ENCODE data around the gene CD101. TPM values are rescaled to one million over a fixed set of nuclear protein-coding genes. Genes with fewer than 3 reads are reported as not detected.

CD101 gene, protein sequence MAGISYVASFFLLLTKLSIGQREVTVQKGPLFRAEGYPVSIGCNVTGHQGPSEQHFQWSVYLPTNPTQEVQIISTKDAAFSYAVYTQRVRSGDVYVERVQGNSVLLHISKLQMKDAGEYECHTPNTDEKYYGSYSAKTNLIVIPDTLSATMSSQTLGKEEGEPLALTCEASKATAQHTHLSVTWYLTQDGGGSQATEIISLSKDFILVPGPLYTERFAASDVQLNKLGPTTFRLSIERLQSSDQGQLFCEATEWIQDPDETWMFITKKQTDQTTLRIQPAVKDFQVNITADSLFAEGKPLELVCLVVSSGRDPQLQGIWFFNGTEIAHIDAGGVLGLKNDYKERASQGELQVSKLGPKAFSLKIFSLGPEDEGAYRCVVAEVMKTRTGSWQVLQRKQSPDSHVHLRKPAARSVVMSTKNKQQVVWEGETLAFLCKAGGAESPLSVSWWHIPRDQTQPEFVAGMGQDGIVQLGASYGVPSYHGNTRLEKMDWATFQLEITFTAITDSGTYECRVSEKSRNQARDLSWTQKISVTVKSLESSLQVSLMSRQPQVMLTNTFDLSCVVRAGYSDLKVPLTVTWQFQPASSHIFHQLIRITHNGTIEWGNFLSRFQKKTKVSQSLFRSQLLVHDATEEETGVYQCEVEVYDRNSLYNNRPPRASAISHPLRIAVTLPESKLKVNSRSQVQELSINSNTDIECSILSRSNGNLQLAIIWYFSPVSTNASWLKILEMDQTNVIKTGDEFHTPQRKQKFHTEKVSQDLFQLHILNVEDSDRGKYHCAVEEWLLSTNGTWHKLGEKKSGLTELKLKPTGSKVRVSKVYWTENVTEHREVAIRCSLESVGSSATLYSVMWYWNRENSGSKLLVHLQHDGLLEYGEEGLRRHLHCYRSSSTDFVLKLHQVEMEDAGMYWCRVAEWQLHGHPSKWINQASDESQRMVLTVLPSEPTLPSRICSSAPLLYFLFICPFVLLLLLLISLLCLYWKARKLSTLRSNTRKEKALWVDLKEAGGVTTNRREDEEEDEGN
- 61.7 TPM for total RNA-seq (2013)
- polyA plus RNA-seq: 100 to 1,000 TPM in 1 of 3 donors, 10 to 100 TPM in 2; 27.2 to 101 (median 54.7) TPM
- polyA minus RNA-seq: 31.7 and 51.6 TPM in 2 replicates
- total RNA-seq: 4.9 to 54.1 (median 41.5) reads per million in 11 experiments

DNA sequence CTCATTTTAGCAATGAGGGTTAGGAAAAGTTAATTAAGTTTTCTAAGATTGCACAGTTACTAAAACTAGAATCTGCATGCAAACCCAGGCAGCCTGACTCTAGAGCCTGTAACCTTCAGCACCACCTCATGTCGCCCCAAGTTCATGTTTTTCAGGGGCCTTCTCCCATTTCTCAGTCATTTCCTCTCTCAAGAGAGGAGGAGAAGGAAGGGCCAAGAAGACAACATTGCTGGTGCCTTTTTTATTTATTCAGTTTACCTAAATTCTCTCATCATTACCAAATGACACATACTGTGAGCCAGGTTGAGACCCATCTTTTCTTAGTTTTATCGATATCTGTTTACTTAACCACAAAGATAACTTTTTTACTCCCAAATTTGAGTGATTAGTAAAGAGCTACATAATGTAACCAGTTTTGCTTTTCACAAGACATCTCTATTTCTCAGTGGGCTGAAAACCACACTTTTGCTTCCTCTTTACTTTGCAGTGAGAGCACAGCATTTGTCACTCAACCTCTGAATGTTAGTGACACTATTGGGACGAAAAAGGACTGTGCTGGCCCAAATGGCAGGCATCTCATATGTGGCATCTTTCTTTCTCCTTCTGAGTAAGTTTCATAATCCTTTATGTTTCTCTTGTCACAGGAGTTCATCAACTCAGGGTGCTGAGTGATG is at the start of gene CD101:
TSS of gene CD101 (plus strand) at position 507 of the 674 bp plus-strand sequence. CDS start at position 565, 58 bp downstream.
- Histone ChIP-seq H3K4me2 (replicated peaks; ENCODE audit: extremely low read depth, low read length, poor library complexity, severe bottlenecking) (peak within 1 kb of the TSS; percentile 78), H3K4me1 (ENCODE audit: control insufficient read depth in 1 of 2, insufficient read depth in 2 of 2, low read length in 2 of 2) (peaks cover 65 to 91% of the 10 kb centered on the region in 2 donors), H4K20me1 (ENCODE audit: insufficient read depth, low read length) (no peaks in the 10 kb centered on the region), H3K79me2 (ENCODE audit: insufficient read depth, low read length) (peaks cover 28% of the 10 kb centered on the region), H3K9ac (ENCODE audit: insufficient read depth, low read length, poor library complexity, severe bottlenecking) (peak within 1 kb of the TSS; percentile 30), H2AFZ (ENCODE audit: insufficient read depth, low read depth, low read length, poor library complexity, severe bottlenecking) (no peak within 1 kb of the TSS), H3K27ac (ENCODE audit: low read depth in 1 of 2, low read length in 2 of 2) (peak within 1 kb of the TSS; percentile 57 to 92), H3K36me3 (replicated peaks in 1 of 2; ENCODE audit: control insufficient read depth in 1 of 2, insufficient read depth in 2 of 2, low read length in 2 of 2) (no peaks in the 10 kb centered on the region), H3K4me3 (replicated peaks in 1 of 3; ENCODE audit: low read depth in 2 of 3, low read length in 3 of 3) (peak within 1 kb of the TSS; percentile 31 to 75 (median 40)), H3K27me3 (ENCODE audit: control insufficient read depth in 2 of 2, insufficient read depth in 2 of 2, low read length in 2 of 2) (no peaks in the 10 kb centered on the region), H3K9me3 (replicated peaks in 1 of 2; ENCODE audit: control insufficient read depth in 1 of 2, insufficient read depth in 1 of 2, low read length in 2 of 2) (no peaks in the 10 kb centered on the region)
- TF ChIP-seq, protein P1, sequence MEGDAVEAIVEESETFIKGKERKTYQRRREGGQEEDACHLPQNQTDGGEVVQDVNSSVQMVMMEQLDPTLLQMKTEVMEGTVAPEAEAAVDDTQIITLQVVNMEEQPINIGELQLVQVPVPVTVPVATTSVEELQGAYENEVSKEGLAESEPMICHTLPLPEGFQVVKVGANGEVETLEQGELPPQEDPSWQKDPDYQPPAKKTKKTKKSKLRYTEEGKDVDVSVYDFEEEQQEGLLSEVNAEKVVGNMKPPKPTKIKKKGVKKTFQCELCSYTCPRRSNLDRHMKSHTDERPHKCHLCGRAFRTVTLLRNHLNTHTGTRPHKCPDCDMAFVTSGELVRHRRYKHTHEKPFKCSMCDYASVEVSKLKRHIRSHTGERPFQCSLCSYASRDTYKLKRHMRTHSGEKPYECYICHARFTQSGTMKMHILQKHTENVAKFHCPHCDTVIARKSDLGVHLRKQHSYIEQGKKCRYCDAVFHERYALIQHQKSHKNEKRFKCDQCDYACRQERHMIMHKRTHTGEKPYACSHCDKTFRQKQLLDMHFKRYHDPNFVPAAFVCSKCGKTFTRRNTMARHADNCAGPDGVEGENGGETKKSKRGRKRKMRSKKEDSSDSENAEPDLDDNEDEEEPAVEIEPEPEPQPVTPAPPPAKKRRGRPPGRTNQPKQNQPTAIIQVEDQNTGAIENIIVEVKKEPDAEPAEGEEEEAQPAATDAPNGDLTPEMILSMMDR (IDR thresholded peaks at IDR 0.05): no peak
- H3K4me3 Mint-ChIP-seq: peak within 1 kb of the TSS; percentile 39 to 87
- WGBS (ENCODE audit: insufficient coverage): 0% methylated on average over 1 of the region's 3 CpGs
- H3K4me1 Mint-ChIP-seq: peaks cover 82% of the 10 kb centered on the region
- no peaks in the 10 kb centered on the region for H3K9me3 Mint-ChIP-seq
- peaks cover 4 to 9% of the 10 kb centered on the region in 2 donors for H3K36me3 Mint-ChIP-seq
- intact Hi-C loops (cut with micrococcal nuclease): loop anchor here in 1 of 2 donors (5.0 to 10.0 kb wide), 2 partner anchors 51 to 427 kb away; partner anchors contain the start of gene CD58
- H3K27me3 Mint-ChIP-seq (ENCODE audit: low read depth in 3 of 3): peaks cover 0 to 7% (median 2%) of the 10 kb centered on the region in 3 donors
- H3K27ac Mint-ChIP-seq: peak within 1 kb of the TSS; percentile 91 to 99 (median 94)
- peak; percentile 76 to 89 (median 80) for DNase-seq

All from CD14-positive monocyte (primary cell).